ENCODE results near the gene SYNC. TPM values are rescaled to one million over a fixed set of nuclear protein-coding genes. Genes with fewer than 3 reads are reported as not detected.

The SYNC gene
- total and polyA plus RNA-seq, 2 donors (not counting 3 experiments of a cell fraction or from before 2014, with no cell fraction given): 3.5 to 9.4 TPM

GRCh38 chr1:32681999-32682398 lies 20.6 kb downstream of the SYNC start:
- CTCF ChIA-PET: interaction anchor here (1.0 kb wide), 1 partner anchor 10 kb away, joined by 3 read pairs; no protein-coding TSS in a partner anchor

More at GRCh38 chr1:32681999-32682398, 20.6 kb downstream of the SYNC start:
- no peak overlapping the region for H3K4me2 ChIP-seq (ENCODE audit: insufficient read depth, low read length)
- FAIRE-seq: no peak
- peaks cover 22 to 30% of the 10 kb centered on the region in 2 experiments for H3K36me3 ChIP-seq (ENCODE audit: control insufficient read depth in 2 of 2, extremely low read depth in 1 of 2, insufficient read depth in 2 of 2, low read length in 2 of 2)
- no peaks in the 10 kb centered on the region for H3K27me3 ChIP-seq (ENCODE audit: control insufficient read depth in 2 of 2, insufficient read depth in 2 of 2, low read length in 2 of 2)
- intact Hi-C loops (cut with micrococcal nuclease): no loop called here
- no peaks in the 10 kb centered on the region for H3K9me3 ChIP-seq (replicated peaks; ENCODE audit: control insufficient read depth, insufficient read depth, low read length)
- TF ChIP-seq MYC (IDR thresholded peaks at IDR 0.05; ENCODE audit: low read depth, low read length): no peak
- no peak for TF ChIP-seq POLR2A (IDR thresholded peaks at IDR 0.05; ENCODE audit: low read depth, low read length)
- no peak for TF ChIP-seq FOS (IDR thresholded peaks at IDR 0.05; ENCODE audit: borderline replicate concordance, insufficient read depth, low read length)
- TF ChIP-seq JUN (IDR thresholded peaks at IDR 0.05; ENCODE audit: borderline replicate concordance, insufficient read depth, insufficient read length, low read depth): no peak
- TF ChIP-seq MAX (IDR thresholded peaks at IDR 0.05; ENCODE audit: insufficient read depth, insufficient read length): no peak
- TF ChIP-seq CTCF (IDR thresholded peaks at IDR 0.05; ENCODE audit: extremely low read depth in 1 of 2, insufficient read depth in 1 of 2, low read depth in 1 of 2, low read length in 2 of 2): no peak
- TF ChIP-seq GATA2 (IDR thresholded peaks at IDR 0.05; ENCODE audit: insufficient read depth, insufficient read length, low read depth, low read length): no peak
- no peak for TF ChIP-seq POLR2AphosphoS5 (IDR thresholded peaks at IDR 0.05; ENCODE audit: insufficient read depth, low read depth, low read length)
- TF ChIP-seq EZH2 (IDR thresholded peaks at IDR 0.05; ENCODE audit: borderline replicate concordance, low read depth, low read length, severe bottlenecking): no peak
- BruUV-seq (replicated peaks): no TSS peak
- H3K4me1 ChIP-seq (ENCODE audit: control insufficient read depth, extremely low read depth, insufficient read depth, low read length): peaks cover 3% of the 10 kb centered on the region
- no peak overlapping the region for H3K4me3 ChIP-seq (replicated peaks in 1 of 3; ENCODE audit: insufficient read depth in 1 of 3, low read depth in 1 of 3, low read length in 3 of 3)
- no peak overlapping the region for H3K9ac ChIP-seq (replicated peaks; ENCODE audit: extremely low read depth, insufficient read depth, low read length)
- H2AFZ ChIP-seq (ENCODE audit: low read depth, low read length): no peak overlapping the region
- H3K27ac ChIP-seq (ENCODE audit: insufficient read depth, low read depth, low read length): no peak overlapping the region
- no peaks in the 10 kb centered on the region for H3K79me2 ChIP-seq (ENCODE audit: control insufficient read depth, insufficient read depth, low read length)
- POLR2A ChIA-PET: no interaction called here
- no peak for DNase-seq (ENCODE audit: low read depth, low spot score)
- dilution Hi-C loops (cut with MboI; ENCODE audit: extremely low pct_ligation_motif_present, low sequenced_read_pairs): no loop called here
- H4K20me1 ChIP-seq (replicated peaks; ENCODE audit: control insufficient read depth, extremely low read depth, insufficient read depth, low read length): no peaks in the 10 kb centered on the region
- H3K9me1 ChIP-seq (replicated peaks; ENCODE audit: control insufficient read depth, extremely low read depth, insufficient read depth, low read length): no peaks in the 10 kb centered on the region
